GM23338 (cell line): Measurements from ENCODE around the gene VPS41. TPM values are rescaled to one million over a fixed set of nuclear protein-coding genes. Genes with fewer than 3 reads are reported as not detected.

Experiments used
- ATAC-seq: fragments of 200-7000 bp; cut with Tn5 transposase; 3 replicates; pipeline ENCODE4 v1.9.1; 2020
- DNase-seq: peaks from one replicate; pipeline ENCODE4 v3.0.0-alpha.2; 2015; ENCODE audit warnings: low spot score
- H2AFZ ChIP-seq: fragments of 200-600 bp; sonication (generic); 2 replicates; pipeline ENCODE4 v1.8.0; 2016; ENCODE audit warnings: antibody characterized with exemption, mild to moderate bottlenecking, moderate library complexity
- H3F3A ChIP-seq: fragments of 200-600 bp; sonication (generic); replicated peaks from 2 replicates; pipeline ENCODE4 v1.8.0; 2017; ENCODE audit warnings: antibody characterized with exemption, mixed run types, low read depth
- H3K27ac ChIP-seq: fragments of 200-600 bp; sonication (generic); 2 replicates; pipeline ENCODE4 v1.6.1; 2016; ENCODE audit warnings: low read depth
- H3K27me3 ChIP-seq: fragments of 200-600 bp; sonication (generic); 2 replicates; pipeline ENCODE4 v1.8.0; 2016; ENCODE audit warnings: mild to moderate bottlenecking, mixed run types, moderate library complexity; ENCODE audit not compliant: insufficient read depth
- H3K36me3 ChIP-seq: fragments of 200-600 bp; sonication (generic); 2 replicates; pipeline ENCODE4 v1.8.0; 2016; ENCODE audit warnings: mild to moderate bottlenecking; ENCODE audit not compliant: insufficient read depth
- H3K4me1 ChIP-seq: fragments of 200-600 bp; sonication (generic); 2 replicates; pipeline ENCODE4 v1.8.0; 2016; ENCODE audit warnings: mild to moderate bottlenecking, moderate library complexity; ENCODE audit not compliant: insufficient read depth
- H3K4me2 ChIP-seq: fragments of 200-600 bp; sonication (generic); 2 replicates; pipeline ENCODE4 v1.7.1; 2017; ENCODE audit warnings: mixed run types
- H3K4me3 ChIP-seq: fragments of 200-600 bp; sonication (generic); 2 replicates; pipeline ENCODE4 v1.6.1; 2016; ENCODE audit warnings: mixed run types
- H3K79me2 ChIP-seq: fragments of 200-600 bp; sonication (generic); replicated peaks from 2 replicates; pipeline ENCODE4 v1.8.0; 2017; ENCODE audit warnings: mild to moderate bottlenecking; ENCODE audit not compliant: insufficient read depth
- H3K9me2 ChIP-seq: fragments of 200-600 bp; sonication (generic); 2 replicates; pipeline ENCODE4 v1.8.0; 2017; ENCODE audit not compliant: insufficient read depth
- H4K20me1 ChIP-seq: fragments of 200-600 bp; sonication (generic); replicated peaks from 2 replicates; pipeline ENCODE4 v1.8.0; 2017; ENCODE audit warnings: mild to moderate bottlenecking; ENCODE audit not compliant: insufficient read depth
- H3K27ac Mint-ChIP-seq: 2 replicates; pipeline ENCODE4 v1.8.0; 2020; ENCODE audit warnings: inconsistent platforms, mild to moderate bottlenecking, moderate library complexity, mixed read lengths
- H3K27me3 Mint-ChIP-seq: 3 replicates; pipeline ENCODE4 v1.8.0; 2022; ENCODE audit warnings: low read depth, mild to moderate bottlenecking, moderate library complexity, mixed read lengths, inconsistent platforms; ENCODE audit not compliant: insufficient read depth, poor library complexity
- H3K36me3 Mint-ChIP-seq: 3 replicates; pipeline ENCODE4 v1.8.0; 2021; ENCODE audit warnings: low read depth, mild to moderate bottlenecking, inconsistent platforms, moderate library complexity, mixed read lengths
- H3K4me1 Mint-ChIP-seq: 3 replicates; pipeline ENCODE4 v1.8.0; 2020; ENCODE audit warnings: mild to moderate bottlenecking, inconsistent platforms, mixed read lengths
- H3K4me3 Mint-ChIP-seq: 3 replicates; pipeline ENCODE4 v1.8.0; 2021; ENCODE audit warnings: moderate library complexity, mild to moderate bottlenecking, inconsistent platforms, mixed read lengths
- H3K9me3 Mint-ChIP-seq: 3 replicates; pipeline ENCODE4 v1.8.0; 2020; ENCODE audit warnings: moderate library complexity, mild to moderate bottlenecking, inconsistent platforms, mixed read lengths
- CREB1 ChIP-seq: fragments of 250-450 bp; sonication (Bioruptor Pico); IDR thresholded peaks from 2 replicates; pipeline ENCODE4 v1.5.0; 2020; ENCODE audit warnings: low read depth, mild to moderate bottlenecking, moderate library complexity
- ETS1 ChIP-seq: IDR thresholded peaks from 2 replicates; pipeline ENCODE4 v1.6.1; 2016; ENCODE audit warnings: antibody characterized with exemption
- EZH2 ChIP-seq: fragments of 200-600 bp; sonication (generic); IDR thresholded peaks from one replicate; pipeline ENCODE4 v1.8.0; 2017; ENCODE audit warnings: antibody characterized with exemption, mild to moderate bottlenecking, low read depth; ENCODE audit not compliant: unreplicated experiment
- EZH2phosphoT487 ChIP-seq: fragments of 200-600 bp; sonication (generic); IDR thresholded peaks from one replicate; pipeline ENCODE4 v1.8.1; 2018; ENCODE audit warnings: antibody characterized with exemption; ENCODE audit not compliant: unreplicated experiment
- NANOG ChIP-seq: IDR thresholded peaks from 2 replicates; pipeline ENCODE4 v1.6.1; 2016; ENCODE audit warnings: antibody characterized with exemption, borderline replicate concordance
- POLR2AphosphoS5 ChIP-seq: IDR thresholded peaks from 2 replicates; pipeline ENCODE4 v1.6.1; 2016; ENCODE audit warnings: antibody characterized with exemption, low read depth
- REST ChIP-seq: IDR thresholded peaks from one replicate; pipeline ENCODE4 v1.6.1; 2018; ENCODE audit warnings: antibody characterized with exemption; ENCODE audit not compliant: unreplicated experiment
- STAT1 ChIP-seq: IDR thresholded peaks from one replicate; pipeline ENCODE4 v1.6.1; 2016; ENCODE audit warnings: antibody characterized with exemption; ENCODE audit not compliant: unreplicated experiment
- ZNF114 ChIP-seq: fragments of 250-450 bp; sonication (Bioruptor Pico); IDR thresholded peaks from 2 replicates; pipeline ENCODE4 v1.5.0; 2020; ENCODE audit warnings: mild to moderate bottlenecking, moderate library complexity
- ZNF331 ChIP-seq: fragments of 250-450 bp; sonication (Bioruptor Pico); IDR thresholded peaks from 2 replicates; pipeline ENCODE4 v1.5.0; 2020; ENCODE audit warnings: low read depth, mild to moderate bottlenecking, moderate library complexity
- ZNF462 ChIP-seq: fragments of 250-450 bp; sonication (Bioruptor Pico); IDR thresholded peaks from 2 replicates; pipeline ENCODE4 v1.5.0; 2020; ENCODE audit warnings: mild to moderate bottlenecking, moderate library complexity
- polyA plus RNA-seq: library from polyadenylated mRNA; unstranded; fragments of >200 nt; fragmentation: Nextera tagmentation; extraction: Ambion mirVana; gene quantifications from 2 replicates; pipeline ENCODE4 v1.2.1, GENCODE V29; 2016
- total RNA-seq: library from RNA; depleted of rRNA; stranded (reverse); fragments of >200 nt; shearing (Covaris generic); gene quantifications from 2 replicates; pipeline ENCODE4 v1.2.3, GENCODE V29; 2014

VPS41 gene
- total and polyA plus RNA-seq, 2 experiments from 2014 or later: 20.2 to 41.2 TPM

- no peak overlapping the region for H2AFZ ChIP-seq
- H3K4me2 ChIP-seq: no peak overlapping the region
- ATAC-seq (no peak), DNase-seq (peak; percentile 25)
- H3K27me3 ChIP-seq: no peaks in the 10 kb centered on the region
- peaks cover 20% of the 10 kb centered on the region for H3K4me1 Mint-ChIP-seq
- H3K79me2 ChIP-seq: no peaks in the 10 kb centered on the region
- H3K9me3 Mint-ChIP-seq: no peaks in the 10 kb centered on the region
- TF ChIP-seq POLR2AphosphoS5: no peak
- peaks cover 14% of the 10 kb centered on the region; the same call in 1 of the 2 replicates for H3K4me1 ChIP-seq
- H3K27ac Mint-ChIP-seq: peak overlapping the region; percentile 13; the same call in 1 of the 2 replicates
- H3K4me3 ChIP-seq: no peak overlapping the region
- H3K36me3 ChIP-seq: no peaks in the 10 kb centered on the region; the same call in 1 of the 2 replicates
- no peak overlapping the region for H3K4me3 Mint-ChIP-seq
- H4K20me1 ChIP-seq: no peaks in the 10 kb centered on the region
- H3K9me2 ChIP-seq: no peaks in the 10 kb centered on the region
- H3K36me3 Mint-ChIP-seq: peaks cover 11% of the 10 kb centered on the region; the same call in 2 of the 3 replicates
- H3F3A ChIP-seq: no peaks in the 10 kb centered on the region
- no peaks in the 10 kb centered on the region for H3K27me3 Mint-ChIP-seq
- H3K27ac ChIP-seq: no peak overlapping the region
These were observed 148.8 kb downstream of the VPS41 start for GRCh38 chr7:38760226-38760625.

- H3K4me1 ChIP-seq: peaks cover 14% of the 10 kb centered on the region; the same call in 1 of the 2 replicates
- ATAC-seq (no peak), DNase-seq (no peak)
- Mint-ChIP-seq H3K4me1 (peaks cover 22% of the 10 kb centered on the region), H3K4me3 (no peak overlapping the region), H3K36me3 (peaks cover 14% of the 10 kb centered on the region), H3K27ac (peak overlapping the region; percentile 22; the same call in 1 of the 2 replicates), H3K9me3 (no peaks in the 10 kb centered on the region), H3K27me3 (no peaks in the 10 kb centered on the region)
- H2AFZ ChIP-seq: no peak overlapping the region
- H4K20me1 ChIP-seq: no peaks in the 10 kb centered on the region
- no peaks in the 10 kb centered on the region for H3K9me2 ChIP-seq
- no peak overlapping the region for H3K4me3 ChIP-seq
- H3K4me2 ChIP-seq: no peak overlapping the region
- no peaks in the 10 kb centered on the region for H3K27me3 ChIP-seq
- no peaks in the 10 kb centered on the region; the same call in 1 of the 2 replicates for H3K36me3 ChIP-seq
- H3F3A ChIP-seq: no peaks in the 10 kb centered on the region
- no peaks in the 10 kb centered on the region for H3K79me2 ChIP-seq
- no peak overlapping the region for H3K27ac ChIP-seq
- TF ChIP-seq STAT1: no peak
- no peak for TF ChIP-seq ZNF331 (CRISPR knock-in tag)
- TF ChIP-seq POLR2AphosphoS5: no peak
- TF ChIP-seq ZNF462 (CRISPR knock-in tag): no peak
- no peak for TF ChIP-seq EZH2
- TF ChIP-seq REST: no peak
- no peak for TF ChIP-seq CREB1 (CRISPR knock-in tag)
- TF ChIP-seq EZH2phosphoT487: no peak
- no peak for TF ChIP-seq NANOG
- no peak for TF ChIP-seq ZNF114 (CRISPR knock-in tag)
- no peak for TF ChIP-seq ETS1
These were observed 150.0 kb downstream of the VPS41 start for GRCh38 chr7:38759028-38759427.
